Measurements from ENCODE around the gene SSNA1. TPM values are rescaled to one million over a fixed set of nuclear protein-coding genes. Genes with fewer than 3 reads are reported as not detected.
A peak's percentile ranks its signal among the peaks of the same experiment; 100 is the strongest.

The SSNA1 gene
- total and polyA plus RNA-seq, 9 of the 15 experiments (the other 6 are each of a cell fraction or from before 2014, with no cell fraction given): 1.9 to 130 (median 57.1) TPM

DNA sequence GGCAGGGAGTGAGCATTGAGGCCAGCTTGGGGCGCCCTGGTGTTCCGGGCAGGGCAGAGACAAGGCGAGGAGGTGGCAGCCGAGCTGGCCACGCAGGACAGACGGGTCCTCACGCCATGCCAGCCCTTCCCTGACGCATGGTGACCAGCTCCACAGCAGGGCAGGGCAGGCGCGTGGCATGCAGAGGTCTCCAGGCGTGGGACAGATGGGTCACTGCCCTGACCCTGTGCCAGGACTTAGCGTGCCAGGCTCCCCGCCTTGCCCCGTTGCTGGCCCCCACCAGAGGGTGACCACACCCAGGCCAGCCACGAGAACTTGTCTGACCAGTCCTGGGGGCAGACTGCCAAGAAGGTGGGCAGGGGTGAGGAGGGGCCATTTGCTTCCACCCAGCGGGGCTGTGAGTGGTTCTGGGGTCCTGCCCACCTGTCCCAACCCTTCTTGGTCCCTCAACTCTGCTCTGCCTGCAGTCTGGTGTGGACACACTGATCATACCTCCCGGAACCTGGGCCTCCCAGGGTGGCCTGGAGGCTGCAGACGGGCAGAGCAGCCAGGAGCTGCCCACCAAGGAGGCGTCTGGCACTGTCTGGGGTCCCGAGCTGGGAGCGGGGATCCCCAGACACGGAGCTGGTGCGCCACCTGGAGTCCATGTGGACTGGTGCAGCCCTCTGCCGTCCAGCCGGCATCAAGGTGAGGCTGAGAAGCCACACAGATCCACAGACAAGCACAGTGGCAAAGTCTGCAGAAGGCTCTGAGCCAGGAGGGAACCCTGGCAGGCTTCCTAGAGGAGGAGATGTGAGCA, 38.8 kb downstream of the SSNA1 start, which contains the start of gene RNF224 (continued):
- TF ChIP-seq, protein P1, sequence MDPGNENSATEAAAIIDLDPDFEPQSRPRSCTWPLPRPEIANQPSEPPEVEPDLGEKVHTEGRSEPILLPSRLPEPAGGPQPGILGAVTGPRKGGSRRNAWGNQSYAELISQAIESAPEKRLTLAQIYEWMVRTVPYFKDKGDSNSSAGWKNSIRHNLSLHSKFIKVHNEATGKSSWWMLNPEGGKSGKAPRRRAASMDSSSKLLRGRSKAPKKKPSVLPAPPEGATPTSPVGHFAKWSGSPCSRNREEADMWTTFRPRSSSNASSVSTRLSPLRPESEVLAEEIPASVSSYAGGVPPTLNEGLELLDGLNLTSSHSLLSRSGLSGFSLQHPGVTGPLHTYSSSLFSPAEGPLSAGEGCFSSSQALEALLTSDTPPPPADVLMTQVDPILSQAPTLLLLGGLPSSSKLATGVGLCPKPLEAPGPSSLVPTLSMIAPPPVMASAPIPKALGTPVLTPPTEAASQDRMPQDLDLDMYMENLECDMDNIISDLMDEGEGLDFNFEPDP (CRISPR knock-in tag; IDR thresholded peaks at IDR 0.05): no peak
- TF ChIP-seq CREM (IDR thresholded peaks at IDR 0.05; ENCODE audit: low read depth) (peak; percentile 31; the same call in 1 of the 2 replicates), XRCC5 (IDR thresholded peaks at IDR 0.05; ENCODE audit: low read depth, low read length) (peak; percentile 94), TBP (optimal IDR thresholded peaks at IDR 0.05; ENCODE audit: low read depth, low read length) (peak; percentile 26), MCM3 (IDR thresholded peaks at IDR 0.05) (no peak), ZNF121 (CRISPR knock-in tag; conservative IDR thresholded peaks at IDR 0.05) (no peak), PHF20 (IDR thresholded peaks at IDR 0.05; ENCODE audit: partially characterized antibody) (no peak), TOE1 (IDR thresholded peaks at IDR 0.05; ENCODE audit: borderline replicate concordance) (peak; percentile 11; the same call in 1 of the 2 replicates), TOE1 (CRISPR knock-in tag; IDR thresholded peaks at IDR 0.05; ENCODE audit: borderline replicate concordance, low read depth) (0 out of 2 replicates have a peak, but pooled peaks have one; percentile 33), TCF7 (IDR thresholded peaks at IDR 0.05; ENCODE audit: borderline replicate concordance) (no peak), ZKSCAN1 (IDR thresholded peaks at IDR 0.05; ENCODE audit: low read depth, low read length) (no peak), ZNF76 (CRISPR knock-in tag; IDR thresholded peaks at IDR 0.05; ENCODE audit: borderline replicate concordance) (no peak), SREBF2 (CRISPR knock-in tag; IDR thresholded peaks at IDR 0.05) (no peak), FOSL1 (tag; conservative IDR thresholded peaks at IDR 0.05) (no peak), EP300 (IDR thresholded peaks at IDR 0.05; ENCODE audit: low read length) (no peak), KDM1A (IDR thresholded peaks at IDR 0.05) (peak in 1 of 2 experiments; percentile 96; a peak in 2 of 4 replicates), RAD51 (IDR thresholded peaks at IDR 0.05; ENCODE audit: borderline replicate concordance, low read depth) (no peak), CEBPB (tag; IDR thresholded peaks at IDR 0.05) (no peak)
- TF ChIP-seq, protein P2, sequence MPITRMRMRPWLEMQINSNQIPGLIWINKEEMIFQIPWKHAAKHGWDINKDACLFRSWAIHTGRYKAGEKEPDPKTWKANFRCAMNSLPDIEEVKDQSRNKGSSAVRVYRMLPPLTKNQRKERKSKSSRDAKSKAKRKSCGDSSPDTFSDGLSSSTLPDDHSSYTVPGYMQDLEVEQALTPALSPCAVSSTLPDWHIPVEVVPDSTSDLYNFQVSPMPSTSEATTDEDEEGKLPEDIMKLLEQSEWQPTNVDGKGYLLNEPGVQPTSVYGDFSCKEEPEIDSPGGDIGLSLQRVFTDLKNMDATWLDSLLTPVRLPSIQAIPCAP (CRISPR knock-in tag; IDR thresholded peaks at IDR 0.05; ENCODE audit: borderline replicate concordance): no peak
- TF ChIP-seq, protein P3, sequence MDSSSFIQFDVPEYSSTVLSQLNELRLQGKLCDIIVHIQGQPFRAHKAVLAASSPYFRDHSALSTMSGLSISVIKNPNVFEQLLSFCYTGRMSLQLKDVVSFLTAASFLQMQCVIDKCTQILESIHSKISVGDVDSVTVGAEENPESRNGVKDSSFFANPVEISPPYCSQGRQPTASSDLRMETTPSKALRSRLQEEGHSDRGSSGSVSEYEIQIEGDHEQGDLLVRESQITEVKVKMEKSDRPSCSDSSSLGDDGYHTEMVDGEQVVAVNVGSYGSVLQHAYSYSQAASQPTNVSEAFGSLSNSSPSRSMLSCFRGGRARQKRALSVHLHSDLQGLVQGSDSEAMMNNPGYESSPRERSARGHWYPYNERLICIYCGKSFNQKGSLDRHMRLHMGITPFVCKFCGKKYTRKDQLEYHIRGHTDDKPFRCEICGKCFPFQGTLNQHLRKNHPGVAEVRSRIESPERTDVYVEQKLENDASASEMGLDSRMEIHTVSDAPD (CRISPR knock-in tag; IDR thresholded peaks at IDR 0.05): no peak
- TF ChIP-seq, protein P4, sequence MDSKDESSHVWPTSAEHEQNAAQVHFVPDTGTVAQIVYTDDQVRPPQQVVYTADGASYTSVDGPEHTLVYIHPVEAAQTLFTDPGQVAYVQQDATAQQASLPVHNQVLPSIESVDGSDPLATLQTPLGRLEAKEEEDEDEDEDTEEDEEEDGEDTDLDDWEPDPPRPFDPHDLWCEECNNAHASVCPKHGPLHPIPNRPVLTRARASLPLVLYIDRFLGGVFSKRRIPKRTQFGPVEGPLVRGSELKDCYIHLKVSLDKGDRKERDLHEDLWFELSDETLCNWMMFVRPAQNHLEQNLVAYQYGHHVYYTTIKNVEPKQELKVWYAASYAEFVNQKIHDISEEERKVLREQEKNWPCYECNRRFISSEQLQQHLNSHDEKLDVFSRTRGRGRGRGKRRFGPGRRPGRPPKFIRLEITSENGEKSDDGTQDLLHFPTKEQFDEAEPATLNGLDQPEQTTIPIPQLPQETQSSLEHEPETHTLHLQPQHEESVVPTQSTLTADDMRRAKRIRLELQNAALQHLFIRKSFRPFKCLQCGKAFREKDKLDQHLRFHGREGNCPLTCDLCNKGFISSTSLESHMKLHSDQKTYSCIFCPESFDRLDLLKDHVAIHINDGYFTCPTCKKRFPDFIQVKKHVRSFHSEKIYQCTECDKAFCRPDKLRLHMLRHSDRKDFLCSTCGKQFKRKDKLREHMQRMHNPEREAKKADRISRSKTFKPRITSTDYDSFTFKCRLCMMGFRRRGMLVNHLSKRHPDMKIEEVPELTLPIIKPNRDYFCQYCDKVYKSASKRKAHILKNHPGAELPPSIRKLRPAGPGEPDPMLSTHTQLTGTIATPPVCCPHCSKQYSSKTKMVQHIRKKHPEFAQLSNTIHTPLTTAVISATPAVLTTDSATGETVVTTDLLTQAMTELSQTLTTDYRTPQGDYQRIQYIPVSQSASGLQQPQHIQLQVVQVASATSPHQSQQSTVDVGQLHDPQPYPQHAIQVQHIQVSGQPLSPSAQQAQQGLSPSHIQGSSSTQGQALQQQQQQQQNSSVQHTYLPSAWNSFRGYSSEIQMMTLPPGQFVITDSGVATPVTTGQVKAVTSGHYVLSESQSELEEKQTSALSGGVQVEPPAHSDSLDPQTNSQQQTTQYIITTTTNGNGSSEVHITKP (IDR thresholded peaks at IDR 0.05; ENCODE audit: partially characterized antibody): peak; percentile 41
